Neural progenitor cell (in vitro differentiated cells): ENCODE results near the gene EPHB2. TPM values are rescaled to one million over a fixed set of nuclear protein-coding genes. Genes with fewer than 3 reads are reported as not detected.

Experiments
- DNase-seq: peaks from one replicate; pipeline ENCODE4 v3.0.0-alpha.2; 2016; ENCODE audit warnings: low spot score
- H2AFZ ChIP-seq: fragments of 200-600 bp; sonication (generic); replicated peaks from 2 replicates; pipeline ENCODE4 v1.6.1; 2016; ENCODE audit warnings: antibody characterized with exemption
- H3F3A ChIP-seq: fragments of 200-600 bp; sonication (generic); 2 replicates; pipeline ENCODE4 v1.6.1; 2016; ENCODE audit warnings: antibody characterized with exemption, low read depth
- H3K27ac ChIP-seq: fragments of 200-600 bp; sonication (generic); 2 replicates; pipeline ENCODE4 v1.5.1; 2016; ENCODE audit warnings: mild to moderate bottlenecking
- H3K27me3 ChIP-seq: fragments of 200-600 bp; sonication (generic); 2 replicates; pipeline ENCODE4 v1.6.1; 2016; ENCODE audit warnings: mild to moderate bottlenecking, moderate library complexity
- H3K36me3 ChIP-seq: fragments of 200-600 bp; sonication (generic); 2 replicates; pipeline ENCODE4 v1.5.1; 2016
- H3K4me1 ChIP-seq: fragments of 200-600 bp; sonication (generic); 2 replicates; pipeline ENCODE4 v1.6.1; 2016; ENCODE audit warnings: mixed run types
- H3K4me2 ChIP-seq: fragments of 200-600 bp; sonication (generic); 2 replicates; pipeline ENCODE4 v1.6.1; 2016
- H3K4me3 ChIP-seq: fragments of 200-600 bp; sonication (generic); 2 replicates; pipeline ENCODE4 v1.5.1; 2016
- H3K79me2 ChIP-seq: fragments of 200-600 bp; sonication (generic); 2 replicates; pipeline ENCODE4 v1.6.1; 2016; ENCODE audit warnings: low read depth
- H3K9ac ChIP-seq: fragments of 200-600 bp; sonication (generic); 2 replicates; pipeline ENCODE4 v1.6.1; 2016
- H3K9me3 ChIP-seq: fragments of 200-600 bp; sonication (generic); 2 replicates; pipeline ENCODE4 v1.5.1; 2016; ENCODE audit warnings: low read depth
- H4K20me1 ChIP-seq: fragments of 200-600 bp; sonication (generic); 2 replicates; pipeline ENCODE4 v1.6.1; 2016; ENCODE audit warnings: low read depth
- H3K27ac Mint-ChIP-seq: 3 replicates; pipeline ENCODE4 v1.8.0; 2021; ENCODE audit warnings: mixed read lengths
- H3K27me3 Mint-ChIP-seq: 2 replicates; pipeline ENCODE4 v1.8.0; 2022; ENCODE audit warnings: low read depth, mild to moderate bottlenecking, inconsistent platforms, moderate library complexity, mixed read lengths; ENCODE audit not compliant: insufficient read depth
- H3K36me3 Mint-ChIP-seq: 3 replicates; pipeline ENCODE4 v1.8.0; 2021; ENCODE audit warnings: mixed read lengths
- H3K4me1 Mint-ChIP-seq: 3 replicates; pipeline ENCODE4 v1.8.0; 2021; ENCODE audit warnings: mixed read lengths
- H3K4me3 Mint-ChIP-seq: 3 replicates; pipeline ENCODE4 v1.8.0; 2021; ENCODE audit warnings: mild to moderate bottlenecking, moderate library complexity, mixed read lengths
- H3K9me3 Mint-ChIP-seq: 3 replicates; pipeline ENCODE4 v1.8.0; 2020; ENCODE audit warnings: mixed read lengths
- EZH2 ChIP-seq: fragments of 200-600 bp; sonication (generic); IDR thresholded peaks from 2 replicates; pipeline ENCODE4 v1.6.1; 2017; ENCODE audit warnings: antibody characterized with exemption, mild to moderate bottlenecking, moderate library complexity
- EZH2phosphoT487 ChIP-seq: fragments of 200-600 bp; sonication (generic); IDR thresholded peaks from 2 replicates; pipeline ENCODE4 v1.6.1; 2017; ENCODE audit warnings: antibody characterized with exemption
- total RNA-seq: library from RNA; depleted of rRNA; stranded (reverse); fragments of >200 nt; gene quantifications from 2 replicates; pipeline ENCODE4 v1.2.3, GENCODE V29; 2015; ENCODE audit warnings: low replicate concordance
- TF ChIP-seq, protein P1 (sequence below): fragments of 200-600 bp; sonication (generic); IDR thresholded peaks from 2 replicates; pipeline ENCODE4 v1.5.1; 2017; ENCODE audit warnings: antibody characterized with exemption, mild to moderate bottlenecking

Gene EPHB2
- total RNA-seq, 1 donor from 2014 or later = 38.3 TPM

DNA sequence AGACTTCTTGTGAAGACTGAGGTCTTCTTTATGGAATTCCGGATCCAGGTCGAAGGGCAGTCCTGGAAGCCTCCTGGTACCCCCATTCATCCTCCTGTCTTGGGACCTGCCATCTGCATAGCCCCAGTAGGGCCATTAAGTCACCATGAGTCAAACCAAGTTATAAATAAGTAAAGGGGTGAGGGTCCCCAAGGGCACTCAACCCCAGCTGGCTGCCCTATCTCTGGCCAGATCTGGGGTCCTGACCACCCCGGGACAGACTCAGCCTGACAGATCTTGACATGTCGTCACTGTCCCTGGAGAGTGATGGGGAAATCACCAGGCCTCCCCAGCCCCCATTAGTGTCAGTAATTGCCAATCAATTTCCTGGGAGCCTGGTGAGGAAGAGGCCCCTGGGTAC, 108.7 kb downstream of the EPHB2 start:
- Histone ChIP-seq H3K27ac (no peak overlapping the region), H2AFZ (no peak overlapping the region), H3K4me1 (peaks cover 14% of the 10 kb centered on the region), H3K79me2 (no peaks in the 10 kb centered on the region), H4K20me1 (peaks cover 3% of the 10 kb centered on the region), H3K9me3 (no peaks in the 10 kb centered on the region), H3K9ac (no peak overlapping the region), H3F3A (no peaks in the 10 kb centered on the region), H3K4me2 (no peak overlapping the region), H3K27me3 (no peaks in the 10 kb centered on the region), H3K4me3 (no peak overlapping the region), H3K36me3 (no peaks in the 10 kb centered on the region)
- Mint-ChIP-seq H3K9me3 (no peaks in the 10 kb centered on the region), H3K36me3 (no peaks in the 10 kb centered on the region), H3K4me1 (peaks cover 14% of the 10 kb centered on the region), H3K27ac (peak overlapping the region; percentile 9), H3K4me3 (no peak overlapping the region), H3K27me3 (peaks cover 6% of the 10 kb centered on the region)
- TF ChIP-seq EZH2 = no peak
- no peak for TF ChIP-seq EZH2phosphoT487
- TF ChIP-seq, protein P1, sequence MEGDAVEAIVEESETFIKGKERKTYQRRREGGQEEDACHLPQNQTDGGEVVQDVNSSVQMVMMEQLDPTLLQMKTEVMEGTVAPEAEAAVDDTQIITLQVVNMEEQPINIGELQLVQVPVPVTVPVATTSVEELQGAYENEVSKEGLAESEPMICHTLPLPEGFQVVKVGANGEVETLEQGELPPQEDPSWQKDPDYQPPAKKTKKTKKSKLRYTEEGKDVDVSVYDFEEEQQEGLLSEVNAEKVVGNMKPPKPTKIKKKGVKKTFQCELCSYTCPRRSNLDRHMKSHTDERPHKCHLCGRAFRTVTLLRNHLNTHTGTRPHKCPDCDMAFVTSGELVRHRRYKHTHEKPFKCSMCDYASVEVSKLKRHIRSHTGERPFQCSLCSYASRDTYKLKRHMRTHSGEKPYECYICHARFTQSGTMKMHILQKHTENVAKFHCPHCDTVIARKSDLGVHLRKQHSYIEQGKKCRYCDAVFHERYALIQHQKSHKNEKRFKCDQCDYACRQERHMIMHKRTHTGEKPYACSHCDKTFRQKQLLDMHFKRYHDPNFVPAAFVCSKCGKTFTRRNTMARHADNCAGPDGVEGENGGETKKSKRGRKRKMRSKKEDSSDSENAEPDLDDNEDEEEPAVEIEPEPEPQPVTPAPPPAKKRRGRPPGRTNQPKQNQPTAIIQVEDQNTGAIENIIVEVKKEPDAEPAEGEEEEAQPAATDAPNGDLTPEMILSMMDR = no peak
- no peak for DNase-seq

DNA sequence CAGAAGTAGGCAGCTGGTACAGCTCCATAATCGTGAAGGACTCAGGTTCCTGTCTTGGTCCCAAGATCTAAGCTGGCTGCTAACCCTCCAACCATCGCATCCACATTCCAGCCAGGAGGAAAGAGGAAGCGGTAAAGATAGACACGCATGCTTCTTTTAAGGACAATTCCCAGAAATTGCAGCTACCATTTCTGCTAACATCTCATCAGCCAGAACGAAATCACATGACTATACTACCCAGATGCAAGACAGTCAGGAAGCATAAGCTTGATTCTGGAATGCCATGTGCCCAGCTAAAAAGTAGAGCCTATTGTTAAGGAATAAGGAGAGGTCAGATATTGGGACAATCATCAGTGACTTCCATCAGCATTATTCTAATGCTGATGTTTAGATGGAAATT, 110.4 kb downstream of the EPHB2 start:
- TF ChIP-seq EZH2 = no peak
- TF ChIP-seq, protein P1 = no peak
- TF ChIP-seq EZH2phosphoT487 = no peak
- no peak overlapping the region for H3K27ac Mint-ChIP-seq
- no peak overlapping the region for H3K4me3 ChIP-seq
- H4K20me1 ChIP-seq = peaks cover 14% of the 10 kb centered on the region
- H3K9ac ChIP-seq = no peak overlapping the region
- H3K79me2 ChIP-seq = no peaks in the 10 kb centered on the region
- peaks cover 22% of the 10 kb centered on the region for H3K4me1 Mint-ChIP-seq
- H3K4me3 Mint-ChIP-seq = no peak overlapping the region
- no peak overlapping the region for H3K4me2 ChIP-seq
- no peaks in the 10 kb centered on the region for H3K9me3 ChIP-seq
- H3K27me3 ChIP-seq = no peaks in the 10 kb centered on the region
- H3K9me3 Mint-ChIP-seq = no peaks in the 10 kb centered on the region
- peaks cover 14% of the 10 kb centered on the region for H3K4me1 ChIP-seq
- H3K27me3 Mint-ChIP-seq = peaks cover 7% of the 10 kb centered on the region
- H3K36me3 ChIP-seq = no peaks in the 10 kb centered on the region
- no peak overlapping the region for H3K27ac ChIP-seq
- DNase-seq = no peak
- H3K36me3 Mint-ChIP-seq = no peaks in the 10 kb centered on the region
- no peak overlapping the region for H2AFZ ChIP-seq
- no peaks in the 10 kb centered on the region for H3F3A ChIP-seq

DNA sequence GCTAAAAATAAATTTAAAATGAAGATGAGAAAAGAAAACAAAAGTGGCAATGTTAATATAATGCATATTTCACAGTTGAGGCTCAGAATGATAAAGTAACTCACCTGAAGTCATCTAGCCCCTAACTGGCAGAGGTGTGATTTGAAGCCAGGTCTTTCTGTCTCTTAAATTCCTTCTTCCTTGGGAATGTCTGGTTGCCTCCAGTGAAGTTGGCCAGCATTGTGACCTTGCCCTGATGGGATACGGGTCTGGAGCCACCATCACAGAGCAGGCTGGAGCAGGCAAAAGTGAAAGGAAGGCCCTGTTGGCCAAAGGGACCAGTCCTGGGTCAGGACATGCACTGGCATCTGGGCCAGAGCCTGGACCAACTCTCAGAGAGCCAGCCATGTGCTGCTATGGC, 111.7 kb downstream of the EPHB2 start:
- H3K4me2 ChIP-seq = no peak overlapping the region
- no peaks in the 10 kb centered on the region for H3K36me3 ChIP-seq
- H3F3A ChIP-seq = no peaks in the 10 kb centered on the region
- no peak overlapping the region for H3K4me3 Mint-ChIP-seq
- no peak overlapping the region for H3K4me3 ChIP-seq
- H3K79me2 ChIP-seq = no peaks in the 10 kb centered on the region
- peaks cover 24% of the 10 kb centered on the region for H3K4me1 ChIP-seq
- TF ChIP-seq EZH2 (no peak), EZH2phosphoT487 (no peak)
- TF ChIP-seq, protein P1 = no peak
- no peak overlapping the region for H2AFZ ChIP-seq
- no peak overlapping the region for H3K27ac Mint-ChIP-seq
- H3K9ac ChIP-seq = no peak overlapping the region
- H3K9me3 ChIP-seq = no peaks in the 10 kb centered on the region
- H3K27me3 ChIP-seq = no peaks in the 10 kb centered on the region
- H3K4me1 Mint-ChIP-seq = peaks cover 35% of the 10 kb centered on the region
- no peaks in the 10 kb centered on the region for H3K36me3 Mint-ChIP-seq
- no peak for DNase-seq
- no peak overlapping the region for H3K27ac ChIP-seq
- H4K20me1 ChIP-seq = peaks cover 26% of the 10 kb centered on the region
- peaks cover 7% of the 10 kb centered on the region for H3K27me3 Mint-ChIP-seq
- H3K9me3 Mint-ChIP-seq = no peaks in the 10 kb centered on the region
